Caco-2 (cell line): ENCODE data around the gene TUBGCP6. TPM values are rescaled to one million over a fixed set of nuclear protein-coding genes. Genes with fewer than 3 reads are reported as not detected.

Experiments
- BruUV-seq: library from RNA; stranded (reverse); fragments of 400-500 nt; replicated peaks from 2 replicates; lab custom pipeline; 2021; lab: Mats Ljungman, UMichigan
- CTCF ChIA-PET: fragments of 300-600 bp; sonication (Branson Sonifier 250); formaldehyde crosslinking; loops from one replicate; lab custom pipeline; 2022; ENCODE audit warnings: antibody characterized with exemption; lab: Charles Lee
- POLR2A ChIA-PET: fragments of 300-600 bp; sonication (Branson Sonifier 250); formaldehyde crosslinking; loops from one replicate; lab custom pipeline; 2022; ENCODE audit warnings: antibody characterized with exemption; lab: Charles Lee
- DNase-seq, 2 experiments: peaks; one replicate each; pipeline versions ENCODE4 v3.0.0 to v3.0.0-alpha.2; 2020 to 2022
- H3K27me3 ChIP-seq: replicated peaks from 2 replicates; pipeline ENCODE4 v1.6.0; 2011; ENCODE audit warnings: low read length; ENCODE audit not compliant: control insufficient read depth, insufficient read depth
- H3K36me3 ChIP-seq: 2 replicates; pipeline ENCODE4 v1.5.1; 2011; ENCODE audit warnings: low read length; ENCODE audit not compliant: control insufficient read depth, insufficient read depth
- H3K4me1 ChIP-seq: fragments of 250-450 bp; sonication (Bioruptor Pico); 2 replicates; pipeline ENCODE4 v1.5.1; 2020; ENCODE audit warnings: mild to moderate bottlenecking
- H3K4me3 ChIP-seq: 2 replicates; pipeline ENCODE4 v1.5.1; 2011; ENCODE audit warnings: low read depth, mild to moderate bottlenecking, control low read depth, low read length
- H3K9me3 ChIP-seq: fragments of 250-450 bp; sonication (Bioruptor Pico); 2 replicates; pipeline ENCODE4 v1.5.1; 2020; ENCODE audit warnings: mild to moderate bottlenecking, moderate library complexity
- H3K27ac Mint-ChIP-seq: one replicate; pipeline ENCODE4 v1.8.0; 2022; ENCODE audit warnings: mixed read lengths; ENCODE audit not compliant: unreplicated experiment
- H3K27me3 Mint-ChIP-seq: one replicate; pipeline ENCODE4 v1.8.0; 2022; ENCODE audit warnings: mixed read lengths; ENCODE audit not compliant: insufficient read depth, unreplicated experiment
- H3K36me3 Mint-ChIP-seq: one replicate; pipeline ENCODE4 v1.8.0; 2022; ENCODE audit warnings: mild to moderate bottlenecking, mixed read lengths; ENCODE audit not compliant: insufficient read depth, unreplicated experiment
- H3K4me1 Mint-ChIP-seq: one replicate; pipeline ENCODE4 v1.8.0; 2022; ENCODE audit warnings: low read depth, mixed read lengths; ENCODE audit not compliant: unreplicated experiment
- H3K4me3 Mint-ChIP-seq: one replicate; pipeline ENCODE4 v1.8.0; 2022; ENCODE audit warnings: mild to moderate bottlenecking, moderate library complexity, mixed read lengths; ENCODE audit not compliant: unreplicated experiment
- H3K9me3 Mint-ChIP-seq: one replicate; pipeline ENCODE4 v1.8.0; 2022; ENCODE audit warnings: mixed read lengths; ENCODE audit not compliant: unreplicated experiment
- intact Hi-C: fragments of 100-400 bp; cut with micrococcal nuclease; formaldehyde crosslinking; loops from one replicate; pipeline ENCODE4 v1.10.0; 2022; ENCODE audit not compliant: unreplicated experiment
- total RNA-seq: library from RNA; stranded (reverse); gene quantifications from 2 replicates; pipeline ENCODE4 v1.2.3, GENCODE V29; 2022
- TF ChIP-seq, protein P1 (sequence below), 2 experiments: fragments of 200-600 bp in 1 of 2; IDR thresholded peaks; 1 replicate in 1 of 2; 2 replicates in 1 of 2; pipeline versions ENCODE4 v1.5.1 to v1.8.0; 2011 to 2022; ENCODE audit warnings: antibody characterized with exemption in 1 of 2, control low read depth in 1 of 2, inconsistent platforms in 1 of 2, low read depth in 1 of 2, low read length in 1 of 2, mild to moderate bottlenecking in 1 of 2, moderate library complexity in 1 of 2; ENCODE audit not compliant: insufficient read depth in 1 of 2, severe bottlenecking in 1 of 2, unreplicated experiment in 1 of 2

TUBGCP6 gene
- total RNA-seq, 1 experiment from 2014 or later = 29.3 TPM

- Histone ChIP-seq H3K27me3 (no peaks in the 10 kb centered on the region), H3K36me3 (no peaks in the 10 kb centered on the region), H3K9me3 (no peaks in the 10 kb centered on the region), H3K4me3 (no peak overlapping the region), H3K4me1 (peaks cover 11% of the 10 kb centered on the region; the same call in 1 of the 2 replicates)
- Mint-ChIP-seq H3K27me3 (no peaks in the 10 kb centered on the region), H3K4me3 (peak overlapping the region; percentile 72), H3K36me3 (no peaks in the 10 kb centered on the region), H3K4me1 (no peaks in the 10 kb centered on the region), H3K9me3 (no peaks in the 10 kb centered on the region), H3K27ac (no peak overlapping the region)
- TF ChIP-seq, protein P1, sequence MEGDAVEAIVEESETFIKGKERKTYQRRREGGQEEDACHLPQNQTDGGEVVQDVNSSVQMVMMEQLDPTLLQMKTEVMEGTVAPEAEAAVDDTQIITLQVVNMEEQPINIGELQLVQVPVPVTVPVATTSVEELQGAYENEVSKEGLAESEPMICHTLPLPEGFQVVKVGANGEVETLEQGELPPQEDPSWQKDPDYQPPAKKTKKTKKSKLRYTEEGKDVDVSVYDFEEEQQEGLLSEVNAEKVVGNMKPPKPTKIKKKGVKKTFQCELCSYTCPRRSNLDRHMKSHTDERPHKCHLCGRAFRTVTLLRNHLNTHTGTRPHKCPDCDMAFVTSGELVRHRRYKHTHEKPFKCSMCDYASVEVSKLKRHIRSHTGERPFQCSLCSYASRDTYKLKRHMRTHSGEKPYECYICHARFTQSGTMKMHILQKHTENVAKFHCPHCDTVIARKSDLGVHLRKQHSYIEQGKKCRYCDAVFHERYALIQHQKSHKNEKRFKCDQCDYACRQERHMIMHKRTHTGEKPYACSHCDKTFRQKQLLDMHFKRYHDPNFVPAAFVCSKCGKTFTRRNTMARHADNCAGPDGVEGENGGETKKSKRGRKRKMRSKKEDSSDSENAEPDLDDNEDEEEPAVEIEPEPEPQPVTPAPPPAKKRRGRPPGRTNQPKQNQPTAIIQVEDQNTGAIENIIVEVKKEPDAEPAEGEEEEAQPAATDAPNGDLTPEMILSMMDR (IDR thresholded peaks at IDR 0.05; ENCODE audit: insufficient read depth in 1 of 2, low read depth in 1 of 2, low read length in 1 of 2, severe bottlenecking in 1 of 2, unreplicated experiment in 1 of 2) = no peak
- BruUV-seq = no TSS peak
- ChIA-PET POLR2A (no interaction called here), CTCF (interaction anchor here (1.6 kb wide), 1 partner anchor 12 kb away, joined by 5 read pairs; the partner anchor contains the start of gene HDAC10)
- intact Hi-C loops = no loop called here
- DNase-seq = no peak
Measured at GRCh38 chr22:50262973-50263617, 18.3 kb upstream of the TUBGCP6 start.

DNA sequence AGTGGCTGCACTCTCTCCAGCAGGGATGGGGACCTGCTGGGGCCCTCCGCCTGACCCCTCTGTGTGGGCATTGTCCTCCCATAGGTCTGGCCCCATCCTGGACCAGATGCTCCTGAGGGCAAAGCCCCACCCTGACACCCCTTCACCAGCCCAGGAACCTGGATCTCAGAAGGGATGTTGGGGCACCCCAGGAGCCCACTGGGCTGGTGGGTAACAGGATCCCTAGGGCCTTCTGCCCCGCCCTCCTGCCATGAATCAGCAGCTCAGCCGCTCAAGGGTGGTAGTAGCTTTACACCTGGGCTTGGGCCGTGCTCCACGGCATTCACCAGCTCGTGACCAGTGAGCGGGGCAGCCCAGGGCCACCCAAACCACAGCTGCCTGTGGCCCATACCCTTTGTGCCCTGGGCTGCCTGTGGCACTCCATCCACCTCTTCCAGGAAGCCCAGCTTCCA lies 17.7 kb upstream of the TUBGCP6 start:
- no peaks in the 10 kb centered on the region for H3K4me1 Mint-ChIP-seq
- no peaks in the 10 kb centered on the region for H3K27me3 ChIP-seq
- TF ChIP-seq, protein P1 (IDR thresholded peaks at IDR 0.05; ENCODE audit: insufficient read depth in 1 of 2, low read depth in 1 of 2, low read length in 1 of 2, severe bottlenecking in 1 of 2, unreplicated experiment in 1 of 2) = no peak
- POLR2A ChIA-PET = no interaction called here
- H3K27ac Mint-ChIP-seq = no peak overlapping the region
- H3K36me3 ChIP-seq = no peaks in the 10 kb centered on the region
- peak overlapping the region; percentile 72 for H3K4me3 Mint-ChIP-seq
- H3K4me3 ChIP-seq = no peak overlapping the region
- no TSS peak for BruUV-seq
- H3K36me3 Mint-ChIP-seq = peaks cover 1% of the 10 kb centered on the region
- intact Hi-C loops = no loop called here
- no peaks in the 10 kb centered on the region for H3K9me3 Mint-ChIP-seq
- CTCF ChIA-PET = interaction anchor here (1.6 kb wide), 1 partner anchor 12 kb away, joined by 5 read pairs; the partner anchor contains the start of gene HDAC10
- no peaks in the 10 kb centered on the region for H3K27me3 Mint-ChIP-seq
- no peak for DNase-seq
- peaks cover 11% of the 10 kb centered on the region; the same call in 1 of the 2 replicates for H3K4me1 ChIP-seq
- H3K9me3 ChIP-seq = no peaks in the 10 kb centered on the region

GRCh38 chr22:50261615-50262459 lies 17.0 kb upstream of the TUBGCP6 start, which contains the start of gene MAPK12:
Gene MAPK12, minus strand, starts transcription at chr22:50261683. Its CDS starts 174 bp downstream, at chr22:50261509.
- TF ChIP-seq, protein P1 (IDR thresholded peaks at IDR 0.05; ENCODE audit: insufficient read depth in 1 of 2, low read depth in 1 of 2, low read length in 1 of 2, severe bottlenecking in 1 of 2, unreplicated experiment in 1 of 2) = no peak
- CTCF ChIA-PET = interaction anchor here (0.7 to 1.6 kb wide), 2 partner anchors 11 to 263 kb away, joined by 4 to 5 read pairs; partner anchors contain the start of genes HDAC10 and SCO2

More at GRCh38 chr22:50261615-50262459, 17.0 kb upstream of the TUBGCP6 start, which contains the start of gene MAPK12:
- H3K27ac Mint-ChIP-seq = no peak within 1 kb of the TSS
- Histone ChIP-seq H3K36me3 (no peaks in the 10 kb centered on the region), H3K4me3 (peak within 1 kb of the TSS; percentile 44), H3K9me3 (no peaks in the 10 kb centered on the region), H3K4me1 (peaks cover 11% of the 10 kb centered on the region; the same call in 1 of the 2 replicates), H3K27me3 (no peaks in the 10 kb centered on the region)
- H3K4me1 Mint-ChIP-seq = no peaks in the 10 kb centered on the region
- no peaks in the 10 kb centered on the region for H3K9me3 Mint-ChIP-seq
- POLR2A ChIA-PET = interaction anchor here (1.3 kb wide), 1 partner anchor 11 kb away, joined by 4 read pairs; the partner anchor contains the start of gene HDAC10
- BruUV-seq = no TSS peak
- DNase-seq = peak in 1 of 2 experiments; percentile 78
- H3K36me3 Mint-ChIP-seq = peaks cover 5% of the 10 kb centered on the region
- no peaks in the 10 kb centered on the region for H3K27me3 Mint-ChIP-seq
- intact Hi-C loops = no loop called here
- peak within 1 kb of the TSS; percentile 72 for H3K4me3 Mint-ChIP-seq
